ENCODE measurements around the gene NEDD1. TPM values are rescaled to one million over a fixed set of nuclear protein-coding genes. Genes with fewer than 3 reads are reported as not detected.

NEDD1 gene
- total RNA-seq, 1 donor from 2014 or later: 31.7 TPM

DNA sequence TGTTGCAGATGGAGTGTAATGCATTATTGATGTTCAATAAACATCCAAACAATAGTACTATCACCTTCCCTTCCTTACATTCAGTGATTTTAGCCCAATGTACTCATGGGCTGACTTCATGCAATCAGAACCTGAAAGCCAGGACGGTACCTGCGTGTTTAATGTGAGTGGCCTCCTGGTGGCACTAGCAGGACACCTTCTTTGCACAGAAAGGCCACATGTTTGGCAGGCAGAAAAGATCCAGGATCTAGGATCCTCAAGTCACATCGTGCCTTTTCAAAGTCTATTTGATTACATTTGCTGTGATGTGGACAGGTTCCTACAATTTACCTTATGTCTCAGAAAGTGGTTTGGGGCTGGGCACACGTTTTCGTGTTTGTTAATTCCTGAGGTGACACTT lies 82.9 kb downstream of the NEDD1 start:
- Mint-ChIP-seq H3K27me3 (peaks cover 29% of the 10 kb centered on the region), H3K4me1 (ENCODE audit: unreplicated experiment) (peaks cover 2% of the 10 kb centered on the region), H3K27ac (no peak overlapping the region), H3K4me3 (no peak overlapping the region), H3K36me3 (no peaks in the 10 kb centered on the region), H3K9me3 (peaks cover 5% of the 10 kb centered on the region)
- DNase-seq (ENCODE audit: extremely low spot score, unreplicated experiment): no peak
- TF ChIP-seq, protein P1, sequence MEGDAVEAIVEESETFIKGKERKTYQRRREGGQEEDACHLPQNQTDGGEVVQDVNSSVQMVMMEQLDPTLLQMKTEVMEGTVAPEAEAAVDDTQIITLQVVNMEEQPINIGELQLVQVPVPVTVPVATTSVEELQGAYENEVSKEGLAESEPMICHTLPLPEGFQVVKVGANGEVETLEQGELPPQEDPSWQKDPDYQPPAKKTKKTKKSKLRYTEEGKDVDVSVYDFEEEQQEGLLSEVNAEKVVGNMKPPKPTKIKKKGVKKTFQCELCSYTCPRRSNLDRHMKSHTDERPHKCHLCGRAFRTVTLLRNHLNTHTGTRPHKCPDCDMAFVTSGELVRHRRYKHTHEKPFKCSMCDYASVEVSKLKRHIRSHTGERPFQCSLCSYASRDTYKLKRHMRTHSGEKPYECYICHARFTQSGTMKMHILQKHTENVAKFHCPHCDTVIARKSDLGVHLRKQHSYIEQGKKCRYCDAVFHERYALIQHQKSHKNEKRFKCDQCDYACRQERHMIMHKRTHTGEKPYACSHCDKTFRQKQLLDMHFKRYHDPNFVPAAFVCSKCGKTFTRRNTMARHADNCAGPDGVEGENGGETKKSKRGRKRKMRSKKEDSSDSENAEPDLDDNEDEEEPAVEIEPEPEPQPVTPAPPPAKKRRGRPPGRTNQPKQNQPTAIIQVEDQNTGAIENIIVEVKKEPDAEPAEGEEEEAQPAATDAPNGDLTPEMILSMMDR (conservative IDR thresholded peaks at IDR 0.05): peak; percentile 75

DNA sequence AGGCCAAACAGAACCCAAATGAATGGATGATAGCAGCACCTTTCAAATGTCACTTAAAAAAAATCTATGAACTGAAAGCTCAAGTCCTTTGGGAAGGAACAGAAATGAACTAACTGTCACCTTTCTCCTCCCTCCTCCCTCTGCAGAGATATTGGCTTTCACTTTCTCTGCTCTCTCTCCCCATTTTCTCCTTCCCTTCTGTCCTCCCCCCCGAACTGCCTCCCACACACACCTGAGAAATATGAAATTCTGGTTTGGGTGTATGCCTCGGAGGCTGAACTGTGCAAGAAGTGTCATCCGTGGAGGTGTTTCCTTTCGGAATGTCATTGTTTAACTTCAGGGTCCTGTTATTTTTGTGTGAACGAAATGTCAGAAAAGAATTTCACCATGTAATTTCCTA lies 87.8 kb downstream of the NEDD1 start:
- peaks cover 19% of the 10 kb centered on the region for H3K27me3 Mint-ChIP-seq
- H3K9me3 Mint-ChIP-seq: peaks cover 5% of the 10 kb centered on the region
- H3K27ac Mint-ChIP-seq: no peak overlapping the region
- H3K36me3 Mint-ChIP-seq: no peaks in the 10 kb centered on the region
- TF ChIP-seq, protein P1 (conservative IDR thresholded peaks at IDR 0.05): no peak
- no peak for DNase-seq (ENCODE audit: extremely low spot score, unreplicated experiment)
- H3K4me3 Mint-ChIP-seq: peak overlapping the region; percentile 55
- H3K4me1 Mint-ChIP-seq (ENCODE audit: unreplicated experiment): peaks cover 8% of the 10 kb centered on the region

DNA sequence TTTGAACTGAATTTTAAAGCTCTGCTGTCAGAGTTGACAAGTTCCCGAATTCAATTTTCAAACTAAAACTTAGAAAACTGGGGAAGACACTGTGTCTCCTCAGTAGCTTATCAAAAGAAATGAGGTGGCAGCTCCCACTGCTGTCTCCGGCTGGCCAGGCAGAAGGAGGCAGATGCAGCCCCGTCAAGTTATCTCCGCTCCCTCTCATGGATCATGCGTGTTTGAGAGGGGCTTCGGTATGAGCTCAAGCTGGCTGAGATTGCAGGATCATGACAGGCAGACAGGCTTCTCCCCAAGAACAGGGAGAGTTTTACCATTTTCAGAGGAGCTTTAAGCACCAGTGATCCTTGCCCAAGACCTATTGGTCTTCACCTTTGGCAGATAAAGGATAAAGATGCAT lies 88.8 kb downstream of the NEDD1 start:
- Mint-ChIP-seq H3K27me3 (peaks cover 16% of the 10 kb centered on the region), H3K9me3 (peaks cover 5% of the 10 kb centered on the region), H3K4me3 (no peak overlapping the region), H3K36me3 (no peaks in the 10 kb centered on the region), H3K4me1 (ENCODE audit: unreplicated experiment) (peaks cover 11% of the 10 kb centered on the region), H3K27ac (no peak overlapping the region)
- no peak for DNase-seq (ENCODE audit: extremely low spot score, unreplicated experiment)
- TF ChIP-seq, protein P1 (conservative IDR thresholded peaks at IDR 0.05): no peak

DNA sequence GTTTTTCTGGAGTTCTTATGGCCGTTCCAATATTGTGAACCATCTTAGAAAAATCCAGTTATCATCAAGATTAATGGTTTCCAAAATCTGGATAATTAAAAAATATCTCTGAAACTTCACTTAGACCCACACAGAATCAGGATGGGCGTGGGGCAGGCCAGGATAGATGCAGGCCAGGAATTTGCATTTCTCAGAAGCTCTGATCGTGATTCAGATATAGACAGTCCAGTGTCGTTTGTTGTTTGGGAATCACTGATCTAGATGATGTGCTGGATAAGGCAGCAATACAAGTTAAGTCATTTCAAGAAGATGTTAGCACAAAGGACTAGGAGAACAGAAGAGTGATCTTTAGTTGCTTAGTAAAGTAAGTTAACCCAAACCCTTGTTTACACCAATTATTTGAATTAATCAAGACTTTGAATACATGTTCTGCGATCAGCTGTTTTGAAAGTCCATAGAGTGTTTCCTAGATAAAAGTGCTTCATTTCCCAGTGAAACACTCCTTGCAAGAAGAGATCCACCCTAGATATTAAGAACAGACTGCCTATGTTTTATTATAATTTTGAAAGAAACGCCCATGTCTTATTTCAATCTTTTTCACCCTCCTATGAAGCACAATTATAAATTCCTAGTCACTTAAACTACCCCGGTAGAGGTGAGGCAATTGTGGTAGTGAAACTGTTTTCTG lies 90.9 kb downstream of the NEDD1 start:
- Mint-ChIP-seq H3K4me1 (ENCODE audit: unreplicated experiment) (peaks cover 11% of the 10 kb centered on the region), H3K27me3 (peaks cover 16% of the 10 kb centered on the region), H3K36me3 (no peaks in the 10 kb centered on the region), H3K27ac (no peak overlapping the region), H3K9me3 (peaks cover 2% of the 10 kb centered on the region), H3K4me3 (no peak overlapping the region)
- no peak for DNase-seq (ENCODE audit: extremely low spot score, unreplicated experiment)
- TF ChIP-seq, protein P1 (conservative IDR thresholded peaks at IDR 0.05): no peak

DNA sequence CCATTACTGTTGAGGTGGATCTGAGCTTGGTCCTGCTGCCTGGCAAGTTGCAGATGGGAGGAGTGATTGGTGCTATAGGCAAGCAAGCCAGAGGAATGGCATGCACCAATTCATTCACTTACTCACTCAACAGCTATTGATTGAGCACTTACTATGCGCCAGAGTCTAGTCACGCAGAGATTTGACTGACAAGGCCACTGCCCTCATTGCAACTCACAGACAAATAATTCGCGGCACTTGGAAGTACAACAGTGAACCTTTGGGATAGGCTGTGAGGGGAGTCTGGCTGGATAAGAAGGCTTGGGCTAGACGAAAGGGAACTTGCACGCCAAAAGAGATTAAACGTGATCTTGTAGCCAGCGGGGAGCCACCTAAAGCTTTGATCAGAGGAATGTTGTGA lies 96.2 kb downstream of the NEDD1 start:
- no peak for DNase-seq (ENCODE audit: extremely low spot score, unreplicated experiment)
- Mint-ChIP-seq H3K4me1 (ENCODE audit: unreplicated experiment) (peaks cover 3% of the 10 kb centered on the region), H3K27ac (no peak overlapping the region), H3K27me3 (peaks cover 14% of the 10 kb centered on the region), H3K9me3 (no peaks in the 10 kb centered on the region), H3K36me3 (no peaks in the 10 kb centered on the region), H3K4me3 (no peak overlapping the region)
- TF ChIP-seq, protein P1 (conservative IDR thresholded peaks at IDR 0.05): no peak

Measured in type B pancreatic cell (in vitro differentiated cells).